ENCODE data around the gene GLT8D2. TPM values are rescaled to one million over a fixed set of nuclear protein-coding genes. Genes with fewer than 3 reads are reported as not detected.

Gene GLT8D2
- total RNA-seq, 1 experiment from 2014 or later = 1.6 TPM

- DNase-seq = no peak
- ChIA-PET CTCF (no interaction called here), POLR2A (ENCODE audit: unreplicated experiment) (no interaction called here)
- no peak overlapping the region for H3K9ac ChIP-seq (ENCODE audit: low read length)
- no peaks in the 10 kb centered on the region for H3K9me3 ChIP-seq (ENCODE audit: low read length)
- no peak for ATAC-seq
- no peaks in the 10 kb centered on the region for H4K20me1 ChIP-seq (ENCODE audit: low read length)
- H3K27me3 ChIP-seq (ENCODE audit: low read length) = no peaks in the 10 kb centered on the region
- no peak for TF ChIP-seq EZH2 (IDR thresholded peaks at IDR 0.05; ENCODE audit: low read length, unreplicated experiment)
- TF ChIP-seq CTCF (conservative IDR thresholded peaks at IDR 0.05; ENCODE audit: low read depth, low read length) = no peak
- no peak for TF ChIP-seq EZH2phosphoT487 (IDR thresholded peaks at IDR 0.05; ENCODE audit: borderline replicate concordance, low read length)
- no peaks in the 10 kb centered on the region for H3K79me2 ChIP-seq (ENCODE audit: low read length)
- H3K4me1 ChIP-seq (ENCODE audit: insufficient read depth, low read length) = peaks cover 15% of the 10 kb centered on the region
- H3K36me3 ChIP-seq (ENCODE audit: low read depth, low read length) = no peaks in the 10 kb centered on the region
- H3K27ac ChIP-seq (ENCODE audit: low read length) = no peak overlapping the region
- no TSS peak for BruUV-seq (replicated peaks)
- H3K9me2 ChIP-seq (replicated peaks; ENCODE audit: low read length) = no peaks in the 10 kb centered on the region
- H3K4me3 ChIP-seq (ENCODE audit: low read length) = no peak overlapping the region
- no peak overlapping the region for H2AFZ ChIP-seq (ENCODE audit: low read length)
- intact Hi-C loops (cut with micrococcal nuclease) = no loop called here
- H3K4me2 ChIP-seq (ENCODE audit: low read length) = no peak overlapping the region
- no peaks in the 10 kb centered on the region for H3F3A ChIP-seq (ENCODE audit: low read length, unreplicated experiment)
Observed at GRCh38 chr12:104012331-104012730, 37.7 kb downstream of the GLT8D2 start.

- H3K79me2 ChIP-seq (ENCODE audit: low read length) = no peaks in the 10 kb centered on the region
- peak; percentile 92 for DNase-seq
- no peaks in the 10 kb centered on the region for H3F3A ChIP-seq (ENCODE audit: low read length, unreplicated experiment)
- peaks cover 25% of the 10 kb centered on the region for H3K4me1 ChIP-seq (ENCODE audit: insufficient read depth, low read length)
- no peaks in the 10 kb centered on the region for H3K9me2 ChIP-seq (replicated peaks; ENCODE audit: low read length)
- TF ChIP-seq CTCF (conservative IDR thresholded peaks at IDR 0.05; ENCODE audit: low read depth, low read length) (no peak), EZH2 (IDR thresholded peaks at IDR 0.05; ENCODE audit: low read length, unreplicated experiment) (no peak)
- peak overlapping the region; percentile 18 for H3K4me2 ChIP-seq (ENCODE audit: low read length)
- no peak overlapping the region for H3K4me3 ChIP-seq (ENCODE audit: low read length)
- no peaks in the 10 kb centered on the region for H3K9me3 ChIP-seq (ENCODE audit: low read length)
- H2AFZ ChIP-seq (ENCODE audit: low read length) = peak overlapping the region; percentile 13
- ChIA-PET CTCF (no interaction called here), POLR2A (ENCODE audit: unreplicated experiment) (interaction anchor here (0.6 kb wide), 1 partner anchor 51 kb away, joined by 4 read pairs; no protein-coding TSS in a partner anchor)
- H3K9ac ChIP-seq (ENCODE audit: low read length) = no peak overlapping the region
- H3K36me3 ChIP-seq (ENCODE audit: low read depth, low read length) = no peaks in the 10 kb centered on the region
- intact Hi-C loops (cut with micrococcal nuclease) = no loop called here
- BruUV-seq (replicated peaks) = no TSS peak
- peak; percentile 83 for ATAC-seq
- no peak overlapping the region for H3K27ac ChIP-seq (ENCODE audit: low read length)
- H4K20me1 ChIP-seq (ENCODE audit: low read length) = no peaks in the 10 kb centered on the region
- no peaks in the 10 kb centered on the region for H3K27me3 ChIP-seq (ENCODE audit: low read length)
Observed at GRCh38 chr12:104011253-104011652, 38.7 kb downstream of the GLT8D2 start.

- Histone ChIP-seq H3K4me1 (ENCODE audit: insufficient read depth, low read length) (peaks cover 26% of the 10 kb centered on the region), H3K4me2 (ENCODE audit: low read length) (peak overlapping the region; percentile 18), H3K79me2 (ENCODE audit: low read length) (no peaks in the 10 kb centered on the region), H3K27me3 (ENCODE audit: low read length) (no peaks in the 10 kb centered on the region), H3K4me3 (ENCODE audit: low read length) (no peak overlapping the region), H3K9me2 (replicated peaks; ENCODE audit: low read length) (no peaks in the 10 kb centered on the region), H3K36me3 (ENCODE audit: low read depth, low read length) (no peaks in the 10 kb centered on the region), H3K27ac (ENCODE audit: low read length) (no peak overlapping the region), H3K9ac (ENCODE audit: low read length) (no peak overlapping the region), H3K9me3 (ENCODE audit: low read length) (no peaks in the 10 kb centered on the region), H2AFZ (ENCODE audit: low read length) (peak overlapping the region; percentile 13), H3F3A (ENCODE audit: low read length, unreplicated experiment) (no peaks in the 10 kb centered on the region), H4K20me1 (ENCODE audit: low read length) (no peaks in the 10 kb centered on the region)
- ChIA-PET POLR2A (ENCODE audit: unreplicated experiment) (interaction anchor here (0.6 kb wide), 1 partner anchor 51 kb away, joined by 4 read pairs; no protein-coding TSS in a partner anchor), CTCF (no interaction called here)
- BruUV-seq (replicated peaks) = no TSS peak
- ATAC-seq (no peak), DNase-seq (no peak)
- TF ChIP-seq EZH2 (IDR thresholded peaks at IDR 0.05; ENCODE audit: low read length, unreplicated experiment) = no peak
- no peak for TF ChIP-seq CTCF (conservative IDR thresholded peaks at IDR 0.05; ENCODE audit: low read depth, low read length)
- no peak for TF ChIP-seq EZH2phosphoT487 (IDR thresholded peaks at IDR 0.05; ENCODE audit: borderline replicate concordance, low read length)
- intact Hi-C loops (cut with micrococcal nuclease) = no loop called here
Observed at GRCh38 chr12:104010606-104011169, 39.3 kb downstream of the GLT8D2 start.

Data from PC-3 (cell line).